ENCODE results near the gene OR2AT4.
"Not testable (repeated sequence)": the region's sequence is repeated elsewhere in the genome, so short reads cannot be mapped to it uniquely, and the experiment has no call there.

The OR2AT4 gene

DNA sequence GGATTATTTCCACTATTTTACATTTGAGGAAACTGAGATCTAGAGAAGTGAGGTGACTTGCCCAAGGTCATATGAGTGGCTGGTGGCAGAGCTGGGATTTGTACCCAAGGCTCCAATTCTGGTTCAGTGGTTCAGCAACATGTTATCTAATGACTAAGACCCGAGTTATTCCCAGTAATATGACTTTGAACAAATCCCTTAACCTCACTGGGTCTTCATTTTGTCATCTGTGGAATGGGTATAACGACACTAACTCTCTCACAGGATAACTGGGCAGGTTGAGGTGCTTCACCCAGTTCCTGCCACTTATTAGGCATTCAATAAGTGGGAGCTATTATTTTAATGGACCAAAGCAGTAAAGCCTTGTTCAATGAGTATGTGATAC, 489 bp upstream of the OR2AT4 start:
- Histone ChIP-seq H3K4me3 (ENCODE audit: severe bottlenecking) (no peak overlapping the region), H3K27me3 (ENCODE audit: insufficient read depth, poor library complexity, severe bottlenecking) (no peaks in the 10 kb centered on the region), H3K36me3 (ENCODE audit: low read depth) (no peaks in the 10 kb centered on the region), H3K4me1 (ENCODE audit: insufficient read depth, poor library complexity, severe bottlenecking) (no peaks in the 10 kb centered on the region), H3K9me3 (ENCODE audit: severe bottlenecking) (no peaks in the 10 kb centered on the region), H3K27ac (ENCODE audit: poor library complexity, severe bottlenecking) (no peak overlapping the region)
- ATAC-seq (ENCODE audit: low read depth): no peak
- DNase-seq (ENCODE audit: low spot score): no peak
- TF ChIP-seq, protein P1, sequence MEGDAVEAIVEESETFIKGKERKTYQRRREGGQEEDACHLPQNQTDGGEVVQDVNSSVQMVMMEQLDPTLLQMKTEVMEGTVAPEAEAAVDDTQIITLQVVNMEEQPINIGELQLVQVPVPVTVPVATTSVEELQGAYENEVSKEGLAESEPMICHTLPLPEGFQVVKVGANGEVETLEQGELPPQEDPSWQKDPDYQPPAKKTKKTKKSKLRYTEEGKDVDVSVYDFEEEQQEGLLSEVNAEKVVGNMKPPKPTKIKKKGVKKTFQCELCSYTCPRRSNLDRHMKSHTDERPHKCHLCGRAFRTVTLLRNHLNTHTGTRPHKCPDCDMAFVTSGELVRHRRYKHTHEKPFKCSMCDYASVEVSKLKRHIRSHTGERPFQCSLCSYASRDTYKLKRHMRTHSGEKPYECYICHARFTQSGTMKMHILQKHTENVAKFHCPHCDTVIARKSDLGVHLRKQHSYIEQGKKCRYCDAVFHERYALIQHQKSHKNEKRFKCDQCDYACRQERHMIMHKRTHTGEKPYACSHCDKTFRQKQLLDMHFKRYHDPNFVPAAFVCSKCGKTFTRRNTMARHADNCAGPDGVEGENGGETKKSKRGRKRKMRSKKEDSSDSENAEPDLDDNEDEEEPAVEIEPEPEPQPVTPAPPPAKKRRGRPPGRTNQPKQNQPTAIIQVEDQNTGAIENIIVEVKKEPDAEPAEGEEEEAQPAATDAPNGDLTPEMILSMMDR (IDR thresholded peaks at IDR 0.05; ENCODE audit: poor library complexity, severe bottlenecking): no peak

DNA sequence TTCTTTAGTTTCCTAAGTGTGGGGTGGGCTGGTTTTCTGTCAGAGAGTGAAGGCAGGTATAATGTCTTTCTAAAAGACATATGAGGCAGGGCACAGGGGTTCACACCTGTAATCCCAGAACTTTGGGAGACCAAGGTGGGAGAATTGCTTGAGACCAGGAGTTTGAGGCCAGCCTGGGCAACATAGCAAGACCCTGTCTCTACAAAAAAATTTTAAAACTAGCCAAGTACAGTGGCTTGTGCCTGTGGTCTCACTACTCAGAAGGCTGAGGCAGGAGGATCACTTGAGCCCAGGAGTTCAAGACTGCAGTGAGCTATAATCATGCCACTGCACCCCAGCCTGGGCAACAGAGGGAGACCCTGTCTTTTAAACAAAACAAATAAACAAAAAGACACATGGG, 2.3 kb downstream of the OR2AT4 start:
- DNase-seq (ENCODE audit: low spot score); ATAC-seq (ENCODE audit: low read depth); H3K27ac ChIP-seq (ENCODE audit: poor library complexity, severe bottlenecking): not testable (repeated sequence)

DNA sequence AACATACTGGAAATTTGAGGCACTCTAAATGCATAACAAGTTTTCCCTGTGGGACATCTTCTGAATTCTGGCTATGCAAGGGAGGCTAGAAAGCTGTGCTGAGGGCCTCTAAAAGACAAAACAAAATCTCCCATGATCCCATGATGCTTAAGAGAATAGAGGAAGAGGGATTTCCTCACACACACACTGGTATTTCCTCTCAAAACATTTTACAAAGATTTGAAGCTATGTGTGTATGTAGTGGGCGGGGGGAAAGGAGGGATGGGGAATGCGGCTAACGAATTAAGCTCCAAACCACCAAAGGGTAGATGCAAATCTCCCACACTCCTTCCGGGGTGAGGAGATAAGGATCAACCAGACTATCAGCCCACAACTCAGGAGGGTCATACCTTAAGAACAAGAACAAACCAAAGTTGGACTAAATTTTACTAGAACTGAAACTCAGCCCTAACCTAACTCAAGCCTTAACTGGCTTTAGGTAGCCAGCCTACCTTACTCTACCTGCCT, 6.0 kb downstream of the OR2AT4 start:
- TF ChIP-seq, protein P1 (IDR thresholded peaks at IDR 0.05; ENCODE audit: poor library complexity, severe bottlenecking): no peak
- peaks cover 4% of the 10 kb centered on the region for H3K27me3 ChIP-seq (ENCODE audit: insufficient read depth, poor library complexity, severe bottlenecking)
- no peak overlapping the region for H3K27ac ChIP-seq (ENCODE audit: poor library complexity, severe bottlenecking)
- H3K36me3 ChIP-seq (ENCODE audit: low read depth): no peaks in the 10 kb centered on the region
- H3K4me1 ChIP-seq (ENCODE audit: insufficient read depth, poor library complexity, severe bottlenecking): no peaks in the 10 kb centered on the region
- H3K9me3 ChIP-seq (ENCODE audit: severe bottlenecking): no peaks in the 10 kb centered on the region
- no peak overlapping the region for H3K4me3 ChIP-seq (ENCODE audit: severe bottlenecking)
- no peak for ATAC-seq (ENCODE audit: low read depth)
- no peak for DNase-seq (ENCODE audit: low spot score)

More for the DNA sequence above, 2.3 kb downstream of the OR2AT4 start:
- not testable (repeated sequence) for H3K27me3 ChIP-seq (ENCODE audit: insufficient read depth, poor library complexity, severe bottlenecking); H3K4me1 ChIP-seq (ENCODE audit: insufficient read depth, poor library complexity, severe bottlenecking); H3K4me3 ChIP-seq (ENCODE audit: severe bottlenecking); H3K36me3 ChIP-seq (ENCODE audit: low read depth); H3K9me3 ChIP-seq (ENCODE audit: severe bottlenecking)

DNA sequence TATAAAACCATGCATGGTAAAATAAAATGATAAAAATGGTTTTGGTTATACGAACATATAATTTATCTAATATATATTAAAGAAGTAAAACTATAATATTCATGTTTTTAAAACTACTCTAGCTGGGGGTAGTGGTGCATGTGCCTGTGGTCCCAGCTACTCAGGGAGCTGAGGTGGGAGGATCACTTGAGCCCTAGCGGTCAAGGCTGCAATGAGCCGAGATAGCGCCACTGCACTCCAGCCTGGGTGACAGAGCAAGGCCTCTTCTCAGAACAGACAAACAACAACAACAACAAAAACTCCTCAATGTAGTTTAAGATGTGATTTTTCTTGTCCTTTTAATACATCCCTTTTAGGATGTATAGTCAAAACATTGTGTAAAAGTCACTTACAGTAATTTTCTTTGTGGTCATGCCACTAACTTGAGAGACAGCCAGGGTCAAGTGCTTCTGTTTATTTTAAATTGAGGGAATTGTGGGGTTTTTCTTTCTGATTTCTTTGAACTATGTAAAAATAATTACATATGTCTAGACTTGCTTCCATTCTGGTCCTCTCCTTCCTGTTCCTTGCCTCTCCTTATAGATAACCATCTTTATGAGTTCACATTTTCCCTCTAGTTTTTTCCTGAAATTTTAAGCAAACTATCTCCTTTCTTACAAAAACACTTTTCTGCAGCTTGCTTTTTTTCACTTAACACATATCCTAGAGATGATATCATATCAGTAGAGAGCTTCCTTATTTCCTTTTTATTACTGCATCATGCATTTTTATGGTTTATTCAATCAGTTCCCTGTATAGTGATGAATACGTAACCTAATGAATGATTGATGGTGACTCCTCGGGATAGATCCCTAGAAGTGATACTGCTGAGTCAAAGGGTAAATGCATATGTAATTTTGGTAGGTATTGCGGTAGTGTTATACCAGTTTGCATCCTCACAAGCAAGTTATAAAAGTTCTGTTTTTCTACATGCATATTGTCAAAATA, 9.1 kb downstream of the OR2AT4 start:
- Histone ChIP-seq H3K36me3 (ENCODE audit: low read depth) (no peaks in the 10 kb centered on the region), H3K4me3 (ENCODE audit: severe bottlenecking) (no peak overlapping the region), H3K4me1 (ENCODE audit: insufficient read depth, poor library complexity, severe bottlenecking) (no peaks in the 10 kb centered on the region), H3K27me3 (ENCODE audit: insufficient read depth, poor library complexity, severe bottlenecking) (peaks cover 8% of the 10 kb centered on the region), H3K9me3 (ENCODE audit: severe bottlenecking) (no peaks in the 10 kb centered on the region), H3K27ac (ENCODE audit: poor library complexity, severe bottlenecking) (no peak overlapping the region)
- TF ChIP-seq, protein P1 (IDR thresholded peaks at IDR 0.05; ENCODE audit: poor library complexity, severe bottlenecking): no peak
- no peak for DNase-seq (ENCODE audit: low spot score)
- ATAC-seq (ENCODE audit: low read depth): no peak

DNA sequence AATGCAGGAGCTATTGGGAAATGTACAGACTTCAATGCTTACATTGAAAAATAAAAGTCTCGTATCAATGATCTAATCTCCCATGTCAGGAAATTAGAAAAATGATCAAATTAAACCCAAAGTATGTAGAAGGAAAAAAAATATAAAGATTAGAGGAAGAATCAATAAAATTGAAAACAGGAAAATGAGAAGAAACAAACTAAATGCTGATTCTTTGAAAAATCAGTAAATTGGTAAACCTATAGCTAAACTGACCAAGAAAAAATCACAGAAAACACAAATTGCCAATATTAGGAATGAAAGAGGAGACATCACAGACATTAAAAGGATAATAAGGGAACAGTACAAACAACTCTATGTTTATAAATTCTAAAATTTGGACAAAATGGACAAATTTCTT, 11.8 kb downstream of the OR2AT4 start:
- TF ChIP-seq, protein P1 (IDR thresholded peaks at IDR 0.05; ENCODE audit: poor library complexity, severe bottlenecking): no peak
- H3K27ac ChIP-seq (ENCODE audit: poor library complexity, severe bottlenecking): no peak overlapping the region
- no peaks in the 10 kb centered on the region for H3K36me3 ChIP-seq (ENCODE audit: low read depth)
- no peaks in the 10 kb centered on the region for H3K4me1 ChIP-seq (ENCODE audit: insufficient read depth, poor library complexity, severe bottlenecking)
- ATAC-seq (ENCODE audit: low read depth) (no peak), DNase-seq (ENCODE audit: low spot score) (no peak)
- H3K4me3 ChIP-seq (ENCODE audit: severe bottlenecking): no peak overlapping the region
- peaks cover 8% of the 10 kb centered on the region for H3K27me3 ChIP-seq (ENCODE audit: insufficient read depth, poor library complexity, severe bottlenecking)
- H3K9me3 ChIP-seq (ENCODE audit: severe bottlenecking): no peaks in the 10 kb centered on the region

Measured in RWPE2 (cell line).